OCI-LY1 (cell line): ENCODE results near the gene AGFG1.

ENCODE experiments used
- H2AFZ ChIP-seq: fragments of 200-600 bp; sonication (generic), shearing (Covaris generic); 2 replicates; pipeline ENCODE4 v1.6.0; 2014; ENCODE audit warnings: antibody characterized with exemption, mild to moderate bottlenecking, low read length
- H3F3A ChIP-seq: fragments of 200-600 bp; sonication (generic), shearing (Covaris generic); 2 replicates; pipeline ENCODE4 v1.6.0; 2014; ENCODE audit warnings: mild to moderate bottlenecking, antibody characterized with exemption, low read length, moderate library complexity; ENCODE audit not compliant: insufficient read depth
- H3K27ac ChIP-seq: fragments of 200-600 bp; sonication (generic); 2 replicates; pipeline ENCODE4 v1.5.1; 2014; ENCODE audit warnings: low read length, mixed run types, mild to moderate bottlenecking, low read depth; ENCODE audit not compliant: poor library complexity, severe bottlenecking
- H3K27me3 ChIP-seq: fragments of 200-600 bp; sonication (generic); 2 replicates; pipeline ENCODE4 v1.6.0; 2014; ENCODE audit warnings: antibody characterized with exemption, mild to moderate bottlenecking, low read length, moderate library complexity; ENCODE audit not compliant: insufficient read depth
- H3K36me3 ChIP-seq: fragments of 200-600 bp; sonication (generic); 2 replicates; pipeline ENCODE4 v1.6.1; 2014; ENCODE audit warnings: mild to moderate bottlenecking, antibody characterized with exemption, low read length, moderate library complexity, mixed read lengths; ENCODE audit not compliant: insufficient read depth
- H3K4me1 ChIP-seq: fragments of 200-600 bp; sonication (generic); 2 replicates; pipeline ENCODE4 v1.5.1; 2014; ENCODE audit warnings: mild to moderate bottlenecking, low read length, moderate library complexity; ENCODE audit not compliant: insufficient read depth, severe bottlenecking
- H3K4me2 ChIP-seq: fragments of 200-600 bp; sonication (generic), shearing (Covaris generic); 2 replicates; pipeline ENCODE4 v1.6.1; 2014; ENCODE audit warnings: low read length
- H3K4me3 ChIP-seq: fragments of 200-600 bp; sonication (generic); 2 replicates; pipeline ENCODE4 v1.5.1; 2014; ENCODE audit warnings: low read length, low read depth, mild to moderate bottlenecking, mixed read lengths; ENCODE audit not compliant: poor library complexity, severe bottlenecking
- H3K79me2 ChIP-seq: fragments of 200-600 bp; shearing (Covaris generic); 2 replicates; pipeline ENCODE4 v1.6.1; 2016; ENCODE audit warnings: mixed run types, low read length, mixed read lengths; ENCODE audit not compliant: insufficient read depth
- H3K9ac ChIP-seq: fragments of 200-600 bp; sonication (generic), shearing (Covaris generic); 2 replicates; pipeline ENCODE4 v1.6.1; 2014; ENCODE audit warnings: mild to moderate bottlenecking, low read length, mixed read lengths
- H3K9me2 ChIP-seq: fragments of 200-600 bp; sonication (generic), shearing (Covaris generic); 2 replicates; pipeline ENCODE4 v1.6.1; 2014; ENCODE audit warnings: low read depth, mild to moderate bottlenecking, low read length, mixed read lengths
- H3K9me3 ChIP-seq: fragments of 200-600 bp; shearing (Covaris generic); 2 replicates; pipeline ENCODE4 v1.6.1; 2014; ENCODE audit warnings: low read length, mixed read lengths
- H4K20me1 ChIP-seq: fragments of 200-600 bp; sonication (generic), shearing (Covaris generic); 2 replicates; pipeline ENCODE4 v1.6.0; 2016; ENCODE audit warnings: mild to moderate bottlenecking, low read length; ENCODE audit not compliant: insufficient read depth
- EZH2 ChIP-seq: fragments of 200-600 bp; sonication (generic), shearing (Covaris generic); IDR thresholded peaks from 2 replicates; pipeline ENCODE4 v1.8.0; 2017; ENCODE audit warnings: borderline replicate concordance, mixed run types, mild to moderate bottlenecking, antibody characterized with exemption, low read length, moderate library complexity, mixed read lengths
- TF ChIP-seq, protein P1 (sequence below): fragments of 200-600 bp; sonication (generic), shearing (Covaris generic); IDR thresholded peaks from 2 replicates; pipeline ENCODE4 v1.5.1; 2017; ENCODE audit warnings: mild to moderate bottlenecking, antibody characterized with exemption, low read length, moderate library complexity, mixed read lengths

AGFG1 gene

GRCh38 chr2:227451655-227451992, 20.3 kb upstream of the AGFG1 start:
- Histone ChIP-seq H3K9me3 (no peaks in the 10 kb centered on the region), H3K79me2 (no peaks in the 10 kb centered on the region), H3K9ac (no peak overlapping the region), H3K4me2 (no peak overlapping the region), H3F3A (no peaks in the 10 kb centered on the region), H3K9me2 (no peaks in the 10 kb centered on the region), H3K36me3 (no peaks in the 10 kb centered on the region), H3K4me3 (no peak overlapping the region), H3K27me3 (no peaks in the 10 kb centered on the region; the same call in 1 of the 2 replicates), H3K4me1 (no peaks in the 10 kb centered on the region), H4K20me1 (no peaks in the 10 kb centered on the region), H3K27ac (no peak overlapping the region), H2AFZ (no peak overlapping the region)
- TF ChIP-seq EZH2: no peak
- TF ChIP-seq, protein P1, sequence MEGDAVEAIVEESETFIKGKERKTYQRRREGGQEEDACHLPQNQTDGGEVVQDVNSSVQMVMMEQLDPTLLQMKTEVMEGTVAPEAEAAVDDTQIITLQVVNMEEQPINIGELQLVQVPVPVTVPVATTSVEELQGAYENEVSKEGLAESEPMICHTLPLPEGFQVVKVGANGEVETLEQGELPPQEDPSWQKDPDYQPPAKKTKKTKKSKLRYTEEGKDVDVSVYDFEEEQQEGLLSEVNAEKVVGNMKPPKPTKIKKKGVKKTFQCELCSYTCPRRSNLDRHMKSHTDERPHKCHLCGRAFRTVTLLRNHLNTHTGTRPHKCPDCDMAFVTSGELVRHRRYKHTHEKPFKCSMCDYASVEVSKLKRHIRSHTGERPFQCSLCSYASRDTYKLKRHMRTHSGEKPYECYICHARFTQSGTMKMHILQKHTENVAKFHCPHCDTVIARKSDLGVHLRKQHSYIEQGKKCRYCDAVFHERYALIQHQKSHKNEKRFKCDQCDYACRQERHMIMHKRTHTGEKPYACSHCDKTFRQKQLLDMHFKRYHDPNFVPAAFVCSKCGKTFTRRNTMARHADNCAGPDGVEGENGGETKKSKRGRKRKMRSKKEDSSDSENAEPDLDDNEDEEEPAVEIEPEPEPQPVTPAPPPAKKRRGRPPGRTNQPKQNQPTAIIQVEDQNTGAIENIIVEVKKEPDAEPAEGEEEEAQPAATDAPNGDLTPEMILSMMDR: no peak

DNA sequence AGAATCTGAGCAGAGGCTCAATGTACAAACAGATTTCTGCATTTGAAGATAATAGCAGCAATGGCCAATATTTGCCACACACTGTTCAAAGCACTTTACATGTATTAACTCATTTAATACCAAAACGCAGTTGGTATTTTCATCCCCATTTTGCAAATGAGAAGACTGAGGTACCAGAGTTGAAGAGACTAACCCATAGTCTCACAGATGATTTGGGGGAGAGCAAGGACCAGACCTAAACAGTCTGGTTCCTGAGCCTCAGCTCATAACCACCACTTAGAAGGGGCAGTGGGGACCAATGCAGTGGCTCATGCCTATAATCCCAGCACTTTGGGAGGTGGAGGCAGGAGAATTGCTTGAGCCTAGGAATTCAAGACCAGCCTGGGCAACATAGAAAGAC, 18.1 kb upstream of the AGFG1 start:
- Histone ChIP-seq H3K27me3 (no peaks in the 10 kb centered on the region; the same call in 1 of the 2 replicates), H3K27ac (no peak overlapping the region), H3K4me3 (no peak overlapping the region), H3K9me2 (no peaks in the 10 kb centered on the region), H3K4me1 (no peaks in the 10 kb centered on the region), H3K36me3 (no peaks in the 10 kb centered on the region), H2AFZ (no peak overlapping the region), H4K20me1 (no peaks in the 10 kb centered on the region), H3K79me2 (no peaks in the 10 kb centered on the region), H3K9me3 (no peaks in the 10 kb centered on the region), H3K4me2 (no peak overlapping the region), H3K9ac (no peak overlapping the region), H3F3A (no peaks in the 10 kb centered on the region)
- TF ChIP-seq EZH2: no peak

DNA sequence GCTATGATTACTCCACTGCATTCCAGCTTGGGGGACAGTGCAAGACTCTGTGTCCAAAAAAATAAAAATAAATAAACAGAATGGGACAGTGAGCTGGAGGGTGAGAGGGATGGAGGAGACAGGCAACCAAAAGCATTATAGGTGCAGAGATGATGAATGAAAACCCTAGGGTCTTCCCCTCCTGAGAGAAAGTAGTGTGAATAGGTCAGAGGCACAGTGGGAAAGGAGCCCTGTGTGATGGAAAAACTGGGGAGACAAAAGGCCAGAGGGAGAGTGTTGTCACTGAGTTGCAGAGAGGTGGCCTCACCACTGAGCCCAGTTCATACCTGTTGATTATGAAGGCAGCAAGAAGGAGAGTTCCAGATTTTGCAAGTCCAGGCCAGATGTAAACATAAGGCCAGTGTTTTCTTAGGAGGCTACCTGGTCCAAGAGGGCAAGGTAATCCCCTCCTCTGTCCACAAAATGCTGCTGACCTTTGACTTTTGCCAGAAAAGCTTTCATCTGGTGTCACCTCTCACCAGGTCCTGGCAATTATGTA, 17.6 kb upstream of the AGFG1 start:
- Histone ChIP-seq H3K79me2 (no peaks in the 10 kb centered on the region), H3K36me3 (no peaks in the 10 kb centered on the region), H3K9me3 (no peaks in the 10 kb centered on the region), H3K27me3 (no peaks in the 10 kb centered on the region; the same call in 1 of the 2 replicates), H3K4me2 (no peak overlapping the region), H3F3A (no peaks in the 10 kb centered on the region), H2AFZ (no peak overlapping the region), H4K20me1 (no peaks in the 10 kb centered on the region), H3K9me2 (no peaks in the 10 kb centered on the region), H3K27ac (no peak overlapping the region), H3K4me1 (no peaks in the 10 kb centered on the region), H3K4me3 (no peak overlapping the region), H3K9ac (no peak overlapping the region)
- TF ChIP-seq, protein P1: no peak
- TF ChIP-seq EZH2: no peak

- H3F3A ChIP-seq: no peaks in the 10 kb centered on the region
- H3K4me1 ChIP-seq: no peaks in the 10 kb centered on the region
- no peaks in the 10 kb centered on the region for H3K36me3 ChIP-seq
- no peak overlapping the region for H3K27ac ChIP-seq
- H3K79me2 ChIP-seq: no peaks in the 10 kb centered on the region
- no peaks in the 10 kb centered on the region for H4K20me1 ChIP-seq
- H3K9me3 ChIP-seq: no peaks in the 10 kb centered on the region
- TF ChIP-seq EZH2: no peak
- TF ChIP-seq, protein P1: no peak
- H3K9me2 ChIP-seq: no peaks in the 10 kb centered on the region
- H3K27me3 ChIP-seq: no peaks in the 10 kb centered on the region
- H2AFZ ChIP-seq: no peak overlapping the region
- no peak overlapping the region for H3K9ac ChIP-seq
- no peak overlapping the region for H3K4me3 ChIP-seq
- no peak overlapping the region for H3K4me2 ChIP-seq
Observed at GRCh38 chr2:227455200-227455599, 16.8 kb upstream of the AGFG1 start.
